ENCODE results near the gene CCDC110.

The CCDC110 gene

GRCh38 chr4:185472103-185472542 is 590 bp upstream of the CCDC110 start:
- no peak for DNase-seq (ENCODE audit: low spot score)

- DNase-seq (ENCODE audit: low spot score): peak; percentile 40
Observed at GRCh38 chr4:185470501-185471195, 885 bp downstream of the CCDC110 start.

- DNase-seq (ENCODE audit: low spot score): no peak
Observed at GRCh38 chr4:185469580-185470154, 1.9 kb downstream of the CCDC110 start.

- no peak for DNase-seq (ENCODE audit: low spot score)
Observed at GRCh38 chr4:185468999-185469398, 2.5 kb downstream of the CCDC110 start.

- DNase-seq (ENCODE audit: low spot score): no peak
Observed at GRCh38 chr4:185467991-185468390, 3.5 kb downstream of the CCDC110 start.

GRCh38 chr4:185467101-185467500 is 4.4 kb downstream of the CCDC110 start:
- no peak for DNase-seq (ENCODE audit: low spot score)

- no peak for DNase-seq (ENCODE audit: low spot score)
Observed at GRCh38 chr4:185465707-185466106, 5.8 kb downstream of the CCDC110 start.

- no peak for DNase-seq (ENCODE audit: low spot score)
Observed at GRCh38 chr4:185464887-185465286, 6.6 kb downstream of the CCDC110 start.

GRCh38 chr4:185464183-185464582 is 7.3 kb downstream of the CCDC110 start:
- no peak for DNase-seq (ENCODE audit: low spot score)

GRCh38 chr4:185463541-185463940 is 8.0 kb downstream of the CCDC110 start:
- DNase-seq (ENCODE audit: low spot score): no peak

GRCh38 chr4:185461565-185461964 is 10.0 kb downstream of the CCDC110 start:
- no peak for DNase-seq (ENCODE audit: low spot score)

- no peak for DNase-seq (ENCODE audit: low spot score)
Observed at GRCh38 chr4:185457136-185457535, 14.4 kb downstream of the CCDC110 start.

GRCh38 chr4:185456131-185456530 is 15.4 kb downstream of the CCDC110 start:
- no peak for DNase-seq (ENCODE audit: low spot score)

- no peak for DNase-seq (ENCODE audit: low spot score)
Observed at GRCh38 chr4:185445209-185445608, 26.3 kb downstream of the CCDC110 start.

GRCh38 chr4:185441479-185441878 is 30.1 kb downstream of the CCDC110 start:
- DNase-seq (ENCODE audit: low spot score): no peak

- DNase-seq (ENCODE audit: low spot score): no peak
Observed at GRCh38 chr4:185437809-185438208, 33.7 kb downstream of the CCDC110 start.

GRCh38 chr4:185435466-185435865 is 36.1 kb downstream of the CCDC110 start:
- DNase-seq (ENCODE audit: low spot score): no peak

GRCh38 chr4:185429660-185430059 is 41.9 kb downstream of the CCDC110 start:
- no peak for DNase-seq (ENCODE audit: low spot score)

- DNase-seq (ENCODE audit: low spot score): no peak
Observed at GRCh38 chr4:185426960-185427688, 44.4 kb downstream of the CCDC110 start.

GRCh38 chr4:185425647-185426352 is 45.7 kb downstream of the CCDC110 start, which contains the start of gene UFSP2:
Gene UFSP2 (minus strand): TSS chr4:185425964. CDS start chr4:185425868, 96 bp downstream.
- DNase-seq (ENCODE audit: low spot score): peak; percentile 93

- DNase-seq (ENCODE audit: low spot score): peak; percentile 57
Observed at GRCh38 chr4:185424905-185425646, 46.5 kb downstream of the CCDC110 start.

Measured in AG08395 (cell line).